ENCODE data around the gene TES. TPM values are rescaled to one million over a fixed set of nuclear protein-coding genes. Genes with fewer than 3 reads are reported as not detected.
A peak's percentile ranks its signal among the peaks of the same experiment; 100 is the strongest.

The TES gene
- total and polyA plus RNA-seq, 2 of the 8 experiments (the other 6 are each of a cell fraction or from before 2014, with no cell fraction given) = 18.2 to 36.3 TPM

GRCh38 chr7:116258734-116259133 is 48.4 kb downstream of the TES start:
- FAIRE-seq = peak; percentile 39
- no peak for TF ChIP-seq ATF2 (IDR thresholded peaks at IDR 0.05; ENCODE audit: low read length)
- TF ChIP-seq, protein P1, sequence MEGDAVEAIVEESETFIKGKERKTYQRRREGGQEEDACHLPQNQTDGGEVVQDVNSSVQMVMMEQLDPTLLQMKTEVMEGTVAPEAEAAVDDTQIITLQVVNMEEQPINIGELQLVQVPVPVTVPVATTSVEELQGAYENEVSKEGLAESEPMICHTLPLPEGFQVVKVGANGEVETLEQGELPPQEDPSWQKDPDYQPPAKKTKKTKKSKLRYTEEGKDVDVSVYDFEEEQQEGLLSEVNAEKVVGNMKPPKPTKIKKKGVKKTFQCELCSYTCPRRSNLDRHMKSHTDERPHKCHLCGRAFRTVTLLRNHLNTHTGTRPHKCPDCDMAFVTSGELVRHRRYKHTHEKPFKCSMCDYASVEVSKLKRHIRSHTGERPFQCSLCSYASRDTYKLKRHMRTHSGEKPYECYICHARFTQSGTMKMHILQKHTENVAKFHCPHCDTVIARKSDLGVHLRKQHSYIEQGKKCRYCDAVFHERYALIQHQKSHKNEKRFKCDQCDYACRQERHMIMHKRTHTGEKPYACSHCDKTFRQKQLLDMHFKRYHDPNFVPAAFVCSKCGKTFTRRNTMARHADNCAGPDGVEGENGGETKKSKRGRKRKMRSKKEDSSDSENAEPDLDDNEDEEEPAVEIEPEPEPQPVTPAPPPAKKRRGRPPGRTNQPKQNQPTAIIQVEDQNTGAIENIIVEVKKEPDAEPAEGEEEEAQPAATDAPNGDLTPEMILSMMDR (IDR thresholded peaks at IDR 0.05; ENCODE audit: control extremely low read depth in 1 of 3, insufficient read depth in 1 of 3, low read depth in 1 of 3, low read length in 3 of 3) = peak in 2 of 3 experiments; percentile 50 to 58; a peak in 2 of 4 replicates
- peak; percentile 86 to 90 for TF ChIP-seq RAD21 (IDR thresholded peaks at IDR 0.05 in 1 of 2, conservative IDR thresholded peaks at IDR 0.05 in 1 of 2; ENCODE audit: low read depth in 2 of 2, low read length in 2 of 2)
- Histone ChIP-seq H3K79me1 (ENCODE audit: low read depth, low read length) (no peaks in the 10 kb centered on the region), H2AK5ac (ENCODE audit: low read depth, low read length) (no peak overlapping the region), H2BK20ac (ENCODE audit: low read length) (no peak overlapping the region), H3K23ac (ENCODE audit: insufficient read length) (no peak overlapping the region), H2AFZ (ENCODE audit: low read length) (no peak overlapping the region), H4K91ac (replicated peaks; ENCODE audit: insufficient read length, low read length) (no peak overlapping the region), H3K23me2 (ENCODE audit: low read depth, low read length) (no peaks in the 10 kb centered on the region), H3K27me3 (replicated peaks in 1 of 4; ENCODE audit: control insufficient read depth in 3 of 4, extremely low read depth in 1 of 4, insufficient read depth in 3 of 4, low read length in 3 of 4) (no peaks in the 10 kb centered on the region), H3K56ac (replicated peaks; ENCODE audit: insufficient read length, low read depth, low read length) (no peak overlapping the region), H2BK12ac (ENCODE audit: low read depth, low read length) (no peak overlapping the region), H3K4me2 (ENCODE audit: insufficient read depth in 1 of 2, low read depth in 2 of 2, low read length in 2 of 2) (no peak overlapping the region), H3K9me3 (ENCODE audit: insufficient read depth in 2 of 2, low read depth in 1 of 2, low read length in 1 of 2) (no peaks in the 10 kb centered on the region), H3K4me1 (replicated peaks in 1 of 4; ENCODE audit: control insufficient read depth in 3 of 4, insufficient read depth in 4 of 4, low read length in 3 of 4) (no peaks in the 10 kb centered on the region), H3K27ac (ENCODE audit: low read depth, low read length) (no peak overlapping the region), H3K4me3 (ENCODE audit: extremely low read depth in 1 of 4, insufficient read depth in 2 of 4, low read depth in 3 of 4, low read length in 4 of 4) (no peak overlapping the region), H3K9ac (replicated peaks in 1 of 4; ENCODE audit: extremely low read depth in 1 of 4, low read depth in 3 of 4, low read length in 3 of 4) (no peak overlapping the region), H2BK15ac (ENCODE audit: low read length) (no peak overlapping the region), H3K79me2 (ENCODE audit: control insufficient read depth in 1 of 2, insufficient read depth in 2 of 2, low read length in 2 of 2) (no peaks in the 10 kb centered on the region), H4K5ac (ENCODE audit: insufficient read length, low read depth, low read length) (no peak overlapping the region), H3K18ac (ENCODE audit: extremely low read depth, low read length) (no peak overlapping the region), H3K36me3 (ENCODE audit: control insufficient read depth in 2 of 4, insufficient read depth in 4 of 4, low read length in 3 of 4) (no peaks in the 10 kb centered on the region), H3K14ac (ENCODE audit: insufficient read length) (no peak overlapping the region), H4K20me1 (replicated peaks in 1 of 2; ENCODE audit: control insufficient read depth in 1 of 2, insufficient read depth in 2 of 2, low read length in 2 of 2) (no peaks in the 10 kb centered on the region), H2BK120ac (replicated peaks; ENCODE audit: low read depth, low read length) (no peak overlapping the region), H4K8ac (ENCODE audit: extremely low read depth, insufficient read depth, low read length) (no peak overlapping the region), H2BK5ac (ENCODE audit: low read depth, low read length) (no peak overlapping the region), H3K4ac (replicated peaks; ENCODE audit: insufficient read length, low read depth, low read length) (no peak overlapping the region)
- ChIA-PET CTCF (ENCODE audit: partially characterized antibody) (interaction anchor here (0.6 to 12.2 kb wide), 43 partner anchors 9 to 554 kb away, joined by 3 to 107 read pairs (median 4); partner anchors contain the start of genes CAV1 and TES), POLR2A (ENCODE audit: partially characterized antibody) (interaction anchor here (0.5 to 1.0 kb wide), 3 partner anchors 324 to 1042 kb away, joined by 3 read pairs; no protein-coding TSS in a partner anchor)
- no peak for DNase-seq (ENCODE audit: low read depth in 1 of 2, low spot score in 2 of 2)
- 11% methylated on average over 2 of the region's 2 CpGs; no CpG with 5 or more reads in 1 of the 2 experiments for WGBS, 2 experiments (ENCODE audit: extremely low coverage in 1 of 2, insufficient coverage in 1 of 2, insufficient read length in 1 of 2, insufficient replicate concordance in 2 of 2, low coverage in 1 of 2, low lambda C conversion rate in 2 of 2, missing lambda C conversion rate in 1 of 2)
